Osteocyte (in vitro differentiated cells): ENCODE data around the gene CDK6. TPM values are rescaled to one million over a fixed set of nuclear protein-coding genes. Genes with fewer than 3 reads are reported as not detected.

Experiments
- DNase-seq: peaks from one replicate; pipeline ENCODE4 v3.0.0; 2021; ENCODE audit warnings: mixed read lengths; ENCODE audit not compliant: unreplicated experiment; ENCODE audit errors: extremely low spot score
- H3K27ac Mint-ChIP-seq: one replicate; pipeline ENCODE4 v1.8.0; 2021; ENCODE audit warnings: mild to moderate bottlenecking, mixed read lengths; ENCODE audit not compliant: unreplicated experiment
- H3K27me3 Mint-ChIP-seq: one replicate; pipeline ENCODE4 v1.8.0; 2021; ENCODE audit warnings: mixed read lengths; ENCODE audit not compliant: unreplicated experiment
- H3K36me3 Mint-ChIP-seq: one replicate; pipeline ENCODE4 v1.8.0; 2021; ENCODE audit warnings: mixed read lengths; ENCODE audit not compliant: unreplicated experiment
- H3K4me1 Mint-ChIP-seq: one replicate; pipeline ENCODE4 v1.8.0; 2021; ENCODE audit warnings: mixed read lengths; ENCODE audit not compliant: unreplicated experiment
- H3K4me3 Mint-ChIP-seq: one replicate; pipeline ENCODE4 v1.8.0; 2021; ENCODE audit warnings: mild to moderate bottlenecking, moderate library complexity, mixed read lengths; ENCODE audit not compliant: unreplicated experiment
- H3K9me3 Mint-ChIP-seq: one replicate; pipeline ENCODE4 v1.8.0; 2021; ENCODE audit warnings: mixed read lengths; ENCODE audit not compliant: unreplicated experiment
- CTCF ChIP-seq: fragments of 200-600 bp; sonication (generic); IDR thresholded peaks from 2 replicates; pipeline ENCODE4 v1.5.0; 2021; ENCODE audit warnings: antibody characterized with exemption, mild to moderate bottlenecking, moderate library complexity
- total RNA-seq: library from RNA; stranded (reverse); gene quantifications from 2 replicates; pipeline ENCODE4 v1.2.1, GENCODE V29; 2021

Gene CDK6
- total RNA-seq, 1 donor from 2014 or later, result 53.6 TPM

- no peak for DNase-seq
- Mint-ChIP-seq H3K36me3 (peaks cover 10% of the 10 kb centered on the region), H3K27ac (no peak overlapping the region), H3K9me3 (peaks cover 7% of the 10 kb centered on the region), H3K4me3 (no peak overlapping the region), H3K27me3 (no peaks in the 10 kb centered on the region), H3K4me1 (peaks cover 45% of the 10 kb centered on the region)
- no peak for TF ChIP-seq CTCF
Observed at GRCh38 chr7:92735707-92736106, 100.7 kb downstream of the CDK6 start.

DNA sequence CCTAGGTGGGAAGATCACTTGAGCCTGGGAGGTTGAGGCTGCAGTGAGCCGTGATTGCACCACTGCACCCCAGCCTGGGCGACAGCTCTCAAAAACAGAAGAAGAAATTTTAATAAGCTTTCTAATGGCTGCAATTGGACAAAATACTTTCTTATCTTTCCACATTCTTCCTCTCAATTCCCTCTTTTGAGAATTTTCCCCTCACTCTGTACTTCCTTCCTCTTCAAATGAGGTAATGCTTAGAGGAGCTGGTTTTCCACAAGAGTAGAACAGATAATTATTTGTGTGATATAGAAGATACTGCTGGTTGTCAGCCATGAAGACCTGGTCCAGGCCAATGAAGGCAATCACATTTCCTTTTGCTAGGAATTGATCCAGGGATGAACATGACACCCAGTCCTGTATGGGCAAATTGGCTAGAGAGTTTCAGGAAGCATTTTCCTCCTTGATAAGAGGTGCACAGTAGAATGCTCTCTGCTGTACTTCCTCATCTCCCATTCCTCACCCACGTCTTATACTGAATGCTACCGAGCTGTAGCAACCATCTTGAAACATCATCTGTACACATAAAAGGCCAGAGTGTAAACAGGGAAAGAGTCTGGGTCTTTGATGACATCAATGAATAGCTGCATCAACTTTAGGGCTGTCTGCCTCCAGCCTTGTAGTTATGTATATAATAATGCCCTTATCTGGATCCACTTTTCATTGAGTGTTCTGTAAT, 103.9 kb downstream of the CDK6 start:
- DNase-seq, result no peak
- Mint-ChIP-seq H3K36me3 (peaks cover 10% of the 10 kb centered on the region), H3K27ac (peak overlapping the region; percentile 44), H3K9me3 (peaks cover 7% of the 10 kb centered on the region), H3K4me3 (no peak overlapping the region), H3K4me1 (peaks cover 42% of the 10 kb centered on the region), H3K27me3 (no peaks in the 10 kb centered on the region)
- no peak for TF ChIP-seq CTCF

DNA sequence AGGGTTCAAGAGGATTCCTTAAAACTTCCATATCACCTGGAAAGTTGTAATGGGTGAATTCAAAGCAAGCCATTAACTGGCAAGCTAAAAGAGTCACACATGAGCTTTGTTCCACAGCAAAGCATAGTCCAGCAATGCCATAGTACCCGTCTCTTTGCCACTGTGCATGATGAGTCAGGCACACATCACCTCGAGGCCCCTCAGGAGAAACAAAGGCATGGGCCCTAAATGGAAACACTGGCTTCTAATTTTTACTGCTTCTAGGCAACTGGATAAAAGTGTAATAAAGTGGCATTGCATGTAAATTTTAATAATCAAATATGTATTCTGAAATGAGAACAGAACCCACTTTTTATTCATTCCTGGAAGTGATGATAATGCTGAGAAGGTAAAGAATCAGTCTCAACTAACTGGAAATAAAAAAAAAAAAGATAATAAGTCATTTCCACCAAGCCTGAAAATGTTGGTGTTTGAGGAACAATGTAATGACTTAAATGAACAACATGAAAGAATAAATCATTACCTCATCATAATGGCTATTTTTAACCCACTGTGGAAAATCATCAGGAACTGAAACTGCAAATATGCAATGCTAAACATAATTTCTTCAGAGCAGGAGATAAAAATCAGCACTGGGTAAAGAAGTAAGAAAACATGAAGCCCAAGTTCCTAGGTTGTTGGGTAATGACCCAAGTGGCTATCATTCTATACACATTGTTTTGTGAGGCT, 104.9 kb downstream of the CDK6 start:
- Mint-ChIP-seq H3K27ac (peak overlapping the region; percentile 38), H3K4me1 (peaks cover 47% of the 10 kb centered on the region)
- no peak for DNase-seq

DNA sequence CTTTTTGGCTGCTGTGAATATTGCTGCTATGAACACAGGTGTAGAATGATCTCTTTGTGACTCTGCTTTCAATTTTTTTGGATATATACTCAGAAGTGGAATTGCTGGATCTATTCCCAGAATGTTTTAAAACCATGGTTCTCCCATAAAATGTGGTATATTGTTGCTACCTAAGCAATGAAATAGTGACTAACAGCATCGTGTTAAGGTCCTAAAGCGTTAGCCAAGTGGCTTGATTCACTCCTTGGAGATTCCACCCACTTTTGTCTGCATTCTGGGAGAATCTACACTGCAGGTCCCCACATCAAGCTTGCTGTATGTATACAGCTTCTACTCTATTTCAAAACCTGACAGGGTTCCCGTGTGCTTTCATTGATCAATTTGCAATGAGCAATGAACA, 105.6 kb downstream of the CDK6 start:
- Mint-ChIP-seq H3K27ac (no peak overlapping the region), H3K4me3 (no peak overlapping the region), H3K36me3 (peaks cover 6% of the 10 kb centered on the region), H3K27me3 (no peaks in the 10 kb centered on the region), H3K4me1 (peaks cover 48% of the 10 kb centered on the region), H3K9me3 (peaks cover 4% of the 10 kb centered on the region)
- no peak for TF ChIP-seq CTCF
- no peak for DNase-seq

More for the DNA sequence above, 104.9 kb downstream of the CDK6 start:
- H3K9me3 Mint-ChIP-seq, result peaks cover 4% of the 10 kb centered on the region
- H3K36me3 Mint-ChIP-seq, result peaks cover 9% of the 10 kb centered on the region
- no peak for TF ChIP-seq CTCF
- H3K27me3 Mint-ChIP-seq, result no peaks in the 10 kb centered on the region
- H3K4me3 Mint-ChIP-seq, result no peak overlapping the region

- Mint-ChIP-seq H3K27ac (no peak overlapping the region), H3K27me3 (no peaks in the 10 kb centered on the region), H3K4me1 (peaks cover 50% of the 10 kb centered on the region), H3K4me3 (no peak overlapping the region), H3K36me3 (peaks cover 13% of the 10 kb centered on the region), H3K9me3 (peaks cover 4% of the 10 kb centered on the region)
- TF ChIP-seq CTCF, result no peak
- no peak for DNase-seq
Observed at GRCh38 chr7:92729751-92730150, 106.6 kb downstream of the CDK6 start.
